NOMO-1 (cell line): ENCODE data around the gene TMTC2.
"Not testable (repeated sequence)": the region's sequence is repeated elsewhere in the genome, so short reads cannot be mapped to it uniquely, and the experiment has no call there.

Experiments used
- DNase-seq, 2 experiments: peaks; one replicate each; lab custom pipeline; 2025; ENCODE audit not compliant: unreplicated experiment in 2 of 2; lab: John Stamatoyannopoulos, UW

TMTC2 gene

DNA sequence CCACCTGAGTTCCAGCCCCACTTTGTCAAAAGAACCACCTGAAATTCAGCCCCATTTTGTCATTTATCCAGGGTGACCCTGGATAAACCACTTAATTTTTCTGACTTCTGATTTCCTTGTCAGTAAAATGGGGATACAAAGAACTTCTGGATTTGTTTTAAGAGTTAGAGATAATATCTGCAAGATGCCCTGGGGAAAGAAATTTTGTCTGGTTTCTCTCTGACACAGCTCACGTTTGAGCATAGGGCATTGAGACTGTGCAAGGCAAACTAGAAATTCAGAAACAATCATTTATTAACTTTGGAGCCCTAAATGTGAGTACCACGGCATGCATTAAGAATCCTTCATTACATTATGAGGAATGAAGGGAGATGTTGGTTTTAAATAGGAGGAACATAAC is 37.2 kb downstream of the TMTC2 start:
- no peak for DNase-seq

DNA sequence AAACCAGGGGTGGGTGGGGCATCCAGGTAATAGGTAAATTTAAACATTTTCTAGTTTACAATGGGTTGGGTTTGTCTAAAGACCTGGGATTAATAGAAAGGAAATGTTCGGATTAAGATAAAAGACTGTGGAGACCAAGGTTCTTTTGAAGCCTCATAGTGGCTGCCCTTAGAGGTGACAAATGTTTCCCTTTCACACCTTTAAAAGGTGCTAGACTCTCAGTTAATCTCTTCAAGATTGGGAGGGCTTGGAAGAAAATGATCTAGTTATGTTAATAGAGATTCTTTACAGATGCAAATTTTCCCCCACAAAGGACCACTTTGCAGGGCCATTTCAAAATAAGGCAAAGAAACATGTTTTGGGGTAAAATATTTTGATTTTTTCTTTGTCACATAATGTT is 39.0 kb downstream of the TMTC2 start:
- no peak for DNase-seq

DNA sequence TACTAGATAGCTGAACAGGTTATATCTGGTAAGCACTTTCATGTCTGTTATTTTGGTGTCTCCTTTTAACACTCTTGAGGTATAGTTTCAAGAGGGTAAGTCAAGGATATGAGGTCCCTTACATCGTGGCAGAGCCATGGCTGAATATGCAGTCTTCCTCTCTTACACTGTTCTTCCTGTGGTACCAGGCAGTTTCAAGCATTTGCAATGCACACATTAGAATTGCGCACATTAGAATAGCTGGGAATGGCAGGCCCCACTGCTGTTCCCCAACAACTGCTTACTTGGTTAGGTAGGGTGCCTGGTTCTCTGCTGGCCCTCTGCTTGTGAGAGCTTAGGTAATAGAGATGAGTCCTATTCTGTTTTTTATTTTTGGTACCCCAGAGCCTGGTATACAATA is 41.2 kb downstream of the TMTC2 start:
- no peak for DNase-seq

DNA sequence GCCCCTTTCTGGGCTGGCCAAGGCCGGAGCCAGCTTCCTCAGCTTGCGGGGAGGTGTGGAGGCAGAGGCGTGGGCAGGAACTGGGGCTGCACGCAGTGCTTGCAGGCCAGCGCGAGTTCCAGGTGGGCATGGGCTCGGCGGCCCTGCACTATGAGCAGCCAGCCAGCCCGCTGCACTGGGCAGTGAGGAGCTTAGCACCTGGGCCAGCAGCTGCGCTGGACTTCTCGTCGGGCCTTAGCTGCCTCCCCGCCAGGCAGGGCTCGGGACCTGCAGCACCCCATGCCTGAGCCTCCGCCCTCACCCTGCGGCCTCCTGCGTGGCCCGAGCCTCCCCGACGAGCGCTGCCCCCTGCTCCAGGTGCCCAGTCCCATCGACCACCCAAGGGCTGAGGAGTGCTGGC is 42.0 kb downstream of the TMTC2 start:
- DNase-seq: no peak

GRCh38 chr12:82730953-82731459 is 44.3 kb downstream of the TMTC2 start:
- DNase-seq: no peak

DNA sequence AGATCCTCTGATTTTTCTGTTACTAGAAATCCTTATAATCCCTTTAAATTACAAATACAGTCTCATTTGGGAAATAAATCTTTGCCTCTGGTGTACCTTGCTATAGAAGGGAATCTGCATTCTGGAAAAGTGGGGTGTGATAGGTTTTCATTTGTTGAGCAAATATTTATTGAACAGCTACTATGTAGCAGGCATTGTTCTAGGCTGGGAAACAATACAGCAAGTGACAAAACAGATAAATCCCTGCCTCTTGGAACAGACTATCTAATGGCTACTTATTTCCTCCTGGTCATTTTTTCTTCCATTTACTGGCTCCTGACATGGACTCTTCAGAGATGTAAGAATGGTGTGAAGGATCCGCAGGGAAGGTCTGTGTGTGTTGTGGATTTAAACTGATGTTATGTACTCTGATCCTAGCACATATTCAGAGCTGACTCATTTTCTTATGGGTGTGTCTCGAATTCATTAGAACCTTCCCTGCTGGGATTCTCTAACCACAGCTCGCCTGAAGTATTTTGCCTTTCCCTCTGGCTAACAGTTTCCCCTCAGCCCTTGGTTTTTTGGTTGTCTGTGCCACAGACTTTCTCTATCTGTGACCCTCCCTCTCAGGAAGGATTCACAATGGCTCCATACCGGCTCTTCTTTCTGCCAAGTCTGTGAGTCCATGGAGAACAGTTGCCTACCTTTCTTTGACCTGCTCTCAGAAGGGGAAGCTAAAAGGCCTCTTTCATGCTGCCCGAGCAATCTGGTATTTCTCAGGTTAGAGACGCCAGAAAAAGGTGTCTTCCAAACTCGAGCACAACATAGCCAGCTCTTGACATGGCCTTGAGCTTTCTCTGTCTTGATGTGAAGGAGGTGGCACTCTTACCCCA is 53.7 kb downstream of the TMTC2 start:
- no peak for DNase-seq

- no peak for DNase-seq
Observed at GRCh38 chr12:82745063-82745674, 58.5 kb downstream of the TMTC2 start.

GRCh38 chr12:82745807-82746206 is 59.1 kb downstream of the TMTC2 start:
- no peak for DNase-seq

DNA sequence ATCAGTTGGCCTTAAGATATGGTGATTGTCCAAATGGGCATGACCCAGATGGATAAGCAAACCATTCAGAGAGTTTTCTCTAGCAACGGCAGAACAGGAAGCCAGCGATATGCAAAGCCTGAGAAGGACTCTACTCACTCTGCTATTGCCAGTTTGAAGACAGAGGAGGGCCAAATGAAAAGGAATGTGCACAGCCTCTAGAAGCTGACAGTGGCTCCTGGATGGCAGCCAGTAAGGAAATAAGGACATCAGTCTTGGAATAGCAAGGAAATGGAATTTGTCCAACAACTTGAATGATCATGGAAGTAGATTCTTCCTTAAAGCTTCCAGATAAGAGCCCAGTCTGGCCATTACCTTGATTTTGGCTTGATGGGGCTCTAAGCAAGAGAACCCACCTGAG is 60.0 kb downstream of the TMTC2 start:
- no peak for DNase-seq

GRCh38 chr12:82749015-82749414 is 62.3 kb downstream of the TMTC2 start:
- DNase-seq: no peak

- DNase-seq: no peak
Observed at GRCh38 chr12:82754856-82755255, 68.2 kb downstream of the TMTC2 start.

DNA sequence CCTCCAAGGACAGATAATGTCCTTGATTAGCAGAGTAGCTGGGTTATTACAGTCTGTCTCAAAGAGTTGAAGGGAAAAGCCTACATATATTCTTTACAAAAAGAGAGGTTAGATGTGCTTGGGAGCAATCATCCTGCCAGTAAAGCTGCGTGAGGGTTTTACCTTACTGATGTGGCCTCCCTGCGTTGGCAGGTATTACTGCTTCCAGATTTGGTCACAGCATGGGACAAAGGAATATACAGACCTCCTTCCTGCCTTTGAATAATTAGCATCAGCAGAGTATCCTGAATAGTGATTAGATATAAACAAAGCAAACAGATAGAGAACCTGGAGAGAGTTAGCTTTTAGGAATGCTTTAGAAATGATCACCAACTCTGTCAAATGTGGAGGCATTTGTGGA is 69.6 kb downstream of the TMTC2 start:
- DNase-seq: no peak

DNA sequence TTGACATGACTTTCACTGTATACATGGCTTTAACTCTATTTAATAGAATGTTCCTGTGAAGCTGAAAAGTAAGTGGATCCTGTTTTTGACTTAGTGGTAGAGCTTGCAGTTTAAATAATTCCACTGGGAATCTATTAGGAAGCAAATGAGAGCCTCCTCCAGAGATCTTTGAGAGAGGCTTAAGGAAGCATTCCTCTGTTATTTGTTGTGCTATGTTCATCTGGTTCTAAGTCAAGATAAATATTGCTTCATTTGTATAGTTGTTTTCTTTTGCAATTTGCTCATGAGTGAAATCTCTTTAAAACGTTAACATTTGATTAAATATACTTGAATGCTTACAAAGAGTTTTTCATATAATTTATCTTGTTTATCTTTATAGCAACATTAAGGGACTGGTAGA is 70.4 kb downstream of the TMTC2 start:
- no peak for DNase-seq

DNA sequence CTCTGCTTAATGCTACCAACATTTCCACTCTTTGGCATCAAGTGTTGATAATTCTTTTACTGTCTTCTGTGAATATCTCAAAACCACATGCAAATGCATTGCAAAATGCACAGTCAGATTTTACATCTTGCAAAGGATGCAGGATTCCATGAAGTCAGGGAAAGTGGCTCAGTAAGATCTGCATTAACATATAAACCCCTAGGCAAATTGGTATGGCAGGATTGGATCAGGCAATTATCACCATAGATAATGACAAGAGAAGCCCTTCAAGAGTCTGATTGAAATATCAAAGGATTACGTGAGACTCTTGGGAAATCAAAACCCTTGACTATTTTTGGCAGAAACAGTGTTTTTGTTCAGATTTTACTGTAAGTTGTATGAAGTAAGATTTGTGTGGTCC is 71.0 kb downstream of the TMTC2 start:
- no peak for DNase-seq

- no peak for DNase-seq
Observed at GRCh38 chr12:82758749-82759330, 72.1 kb downstream of the TMTC2 start.

DNA sequence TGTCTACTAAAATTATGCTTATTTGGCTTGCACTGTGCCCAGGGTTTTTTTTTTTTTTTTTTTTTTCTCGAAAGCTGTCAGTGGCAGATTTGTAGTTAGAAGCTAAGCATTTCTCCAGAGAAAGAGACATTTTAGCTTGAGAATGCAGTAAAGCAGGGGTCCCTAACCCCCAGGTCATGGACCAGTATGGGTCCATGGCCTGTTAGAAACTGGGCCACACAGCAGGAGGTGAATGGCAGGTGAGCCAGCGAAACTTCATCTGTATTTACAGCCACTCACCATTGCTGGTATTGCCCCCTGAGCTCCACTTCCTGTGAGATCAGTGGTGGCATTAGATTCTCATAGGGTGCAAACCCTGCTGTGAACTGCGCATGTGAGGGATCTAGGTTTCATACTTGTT is 73.7 kb downstream of the TMTC2 start:
- DNase-seq: no peak

DNA sequence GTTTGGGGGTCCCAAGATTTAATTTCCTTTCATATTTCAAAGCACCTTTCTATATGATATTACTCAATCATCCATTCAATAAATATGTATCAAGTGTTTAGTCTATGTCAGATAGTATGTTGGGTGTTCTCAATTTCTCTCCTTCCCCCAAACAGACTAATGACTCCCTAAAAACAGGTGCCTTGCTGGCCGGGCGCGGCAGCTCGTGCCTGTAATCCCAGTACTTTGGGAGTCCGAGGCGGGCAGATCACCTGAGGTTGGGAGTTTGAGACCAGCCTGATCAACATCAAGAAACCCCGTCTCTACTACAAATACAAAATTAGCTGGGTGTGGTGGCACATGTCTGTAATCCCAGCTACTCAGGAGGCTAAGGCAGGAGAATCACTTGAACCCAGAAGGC is 78.5 kb downstream of the TMTC2 start:
- DNase-seq: not testable (repeated sequence)

DNA sequence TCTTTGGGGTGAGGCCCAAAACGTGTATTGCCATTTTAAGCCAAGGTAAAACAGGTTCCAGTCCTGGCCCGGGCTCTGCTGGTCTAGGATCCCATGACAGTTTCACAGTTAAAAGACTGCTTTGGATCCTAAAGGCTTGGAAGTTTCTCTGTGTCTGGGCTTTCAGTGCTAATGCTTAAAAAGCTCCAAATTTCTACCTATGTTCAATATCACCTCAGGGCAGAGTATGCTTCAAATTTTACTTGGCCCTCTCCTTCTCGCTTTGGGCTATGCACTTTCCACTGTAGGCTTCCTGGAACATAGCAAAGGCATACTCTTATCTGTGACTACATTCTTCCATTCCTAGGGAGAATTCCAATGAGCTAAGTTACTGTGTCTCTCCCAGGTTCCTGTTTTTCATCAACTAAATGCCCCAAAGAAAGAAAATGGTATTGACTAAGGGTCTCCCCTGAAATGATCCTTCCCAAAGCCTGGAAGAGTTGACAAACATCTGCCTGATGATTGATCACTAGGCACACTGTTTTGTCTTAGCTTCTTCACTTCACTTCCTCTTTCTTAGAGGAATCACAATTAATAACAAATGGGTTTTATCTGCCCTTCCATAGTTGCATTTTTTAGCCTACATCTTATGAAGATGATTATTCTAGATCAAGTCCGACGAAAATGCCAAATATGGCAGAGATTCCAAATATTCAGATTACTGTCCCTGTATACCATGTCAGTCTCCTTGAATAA is 79.4 kb downstream of the TMTC2 start:
- no peak for DNase-seq

GRCh38 chr12:82774666-82775065 is 88.0 kb downstream of the TMTC2 start:
- no peak for DNase-seq

DNA sequence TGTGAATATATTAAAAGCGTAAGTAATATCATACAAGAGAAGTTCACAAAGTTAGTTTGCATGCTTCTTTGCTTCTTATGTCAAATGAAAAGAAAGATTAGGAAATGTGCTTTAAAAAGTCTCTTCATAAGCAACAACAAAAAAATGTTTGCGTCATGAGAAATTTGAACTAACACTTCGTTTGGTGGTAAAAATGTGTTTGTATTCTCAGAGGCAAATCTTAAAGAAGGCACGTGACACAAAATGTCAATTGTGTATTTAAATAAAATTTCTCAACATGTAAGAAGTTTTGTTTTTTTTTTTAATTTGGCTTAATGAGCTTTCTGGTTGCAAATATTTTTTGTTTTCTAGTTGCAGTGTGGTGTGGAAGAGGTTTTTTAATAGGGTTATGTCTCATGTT is 93.8 kb downstream of the TMTC2 start:
- no peak for DNase-seq

GRCh38 chr12:82781309-82781997 is 94.7 kb downstream of the TMTC2 start:
- no peak for DNase-seq
